Neuronal stem cell (in vitro differentiated cells): ENCODE data around the gene CCND3.

Experiments
- DNase-seq: peaks from one replicate; pipeline ENCODE4 v3.0.0-alpha.2; 2013; ENCODE audit warnings: low spot score
- H2AFZ ChIP-seq: one replicate; pipeline ENCODE4 v1.6.1; 2013; ENCODE audit warnings: mild to moderate bottlenecking, low read length, inconsistent platforms
- H2AK5ac ChIP-seq: 2 replicates; pipeline ENCODE4 v1.6.1; 2013; ENCODE audit warnings: low read depth, mild to moderate bottlenecking, inconsistent platforms, low read length, moderate library complexity, mixed read lengths
- H2BK120ac ChIP-seq: 2 replicates; pipeline ENCODE4 v1.6.1; 2013; ENCODE audit warnings: low read depth, mild to moderate bottlenecking, inconsistent platforms, low read length, moderate library complexity, mixed read lengths
- H2BK12ac ChIP-seq: one replicate; pipeline ENCODE4 v1.6.1; 2013; ENCODE audit warnings: low read length, inconsistent platforms
- H2BK15ac ChIP-seq: 2 replicates; pipeline ENCODE4 v1.6.1; 2013; ENCODE audit warnings: mild to moderate bottlenecking, low read length, inconsistent platforms, mixed read lengths
- H2BK5ac ChIP-seq: one replicate; pipeline ENCODE4 v1.6.1; 2013; ENCODE audit warnings: inconsistent platforms, mild to moderate bottlenecking, low read length, moderate library complexity
- H3K14ac ChIP-seq: one replicate; pipeline ENCODE4 v1.6.1; 2013; ENCODE audit warnings: low read length, inconsistent platforms
- H3K18ac ChIP-seq: 2 replicates; pipeline ENCODE4 v1.6.1; 2013; ENCODE audit warnings: low read length, inconsistent platforms
- H3K23ac ChIP-seq: 2 replicates; pipeline ENCODE4 v1.6.1; 2013; ENCODE audit warnings: low read depth, mild to moderate bottlenecking, mixed read lengths, low read length, inconsistent platforms; ENCODE audit not compliant: poor library complexity
- H3K27ac ChIP-seq: replicated peaks from 3 replicates; pipeline ENCODE4 v1.5.1; 2013; ENCODE audit warnings: low read length, inconsistent platforms
- H3K27me3 ChIP-seq, 3 experiments: 2 replicates each; pipeline ENCODE4 v1.6.1; 2013; ENCODE audit warnings: low read length in 3 of 3, mild to moderate bottlenecking in 2 of 3, inconsistent platforms in 1 of 3, low read depth in 1 of 3, mixed read lengths in 1 of 3, moderate library complexity in 1 of 3; ENCODE audit not compliant: control insufficient read depth in 3 of 3, insufficient read depth in 3 of 3
- H3K36me3 ChIP-seq, 2 donors: replicated peaks in 1 of 2; 2 replicates each; pipeline ENCODE4 v1.6.1; 2013; ENCODE audit warnings: low read length in 2 of 2; ENCODE audit not compliant: control insufficient read depth in 2 of 2, insufficient read depth in 2 of 2
- H3K4ac ChIP-seq: 2 replicates; pipeline ENCODE4 v1.6.1; 2013; ENCODE audit warnings: inconsistent platforms, mild to moderate bottlenecking, low read length, moderate library complexity
- H3K4me1 ChIP-seq, 2 donors: 1 replicate in 1 of 2; 2 replicates in 1 of 2; pipeline ENCODE4 v1.6.1; 2013; ENCODE audit warnings: low read length in 2 of 2, low read depth in 1 of 2; ENCODE audit not compliant: control insufficient read depth in 2 of 2, insufficient read depth in 1 of 2
- H3K4me2 ChIP-seq: one replicate; pipeline ENCODE4 v1.6.1; 2013; ENCODE audit warnings: mild to moderate bottlenecking, low read length, inconsistent platforms; ENCODE audit not compliant: insufficient read depth, poor library complexity, severe bottlenecking
- H3K4me3 ChIP-seq, 2 donors: 2 replicates each; pipeline ENCODE4 v1.5.1; 2013; ENCODE audit warnings: low read length in 2 of 2, mild to moderate bottlenecking in 2 of 2, inconsistent platforms in 1 of 2, moderate library complexity in 1 of 2
- H3K79me1 ChIP-seq: one replicate; pipeline ENCODE4 v1.6.1; 2013; ENCODE audit warnings: low read depth, mild to moderate bottlenecking, inconsistent platforms, low read length, moderate library complexity
- H3K9ac ChIP-seq: one replicate; pipeline ENCODE4 v1.6.1; 2013; ENCODE audit warnings: mild to moderate bottlenecking, low read depth, low read length, inconsistent platforms; ENCODE audit not compliant: poor library complexity
- H3K9me3 ChIP-seq, 2 donors: replicated peaks in 1 of 2; 2 replicates each; pipeline versions ENCODE3 to v1.6.1; 2013; ENCODE audit warnings: low read length in 2 of 2, mild to moderate bottlenecking in 2 of 2, inconsistent platforms in 1 of 2, low read depth in 1 of 2, mixed read lengths in 1 of 2, moderate library complexity in 1 of 2; ENCODE audit not compliant: control insufficient read depth in 2 of 2, insufficient read depth in 1 of 2
- H4K8ac ChIP-seq: one replicate; pipeline ENCODE4 v1.6.1; 2013; ENCODE audit warnings: low read depth, mild to moderate bottlenecking, inconsistent platforms, low read length, moderate library complexity
- H4K91ac ChIP-seq: one replicate; pipeline ENCODE4 v1.6.1; 2013; ENCODE audit warnings: low read length, low read depth, mild to moderate bottlenecking, inconsistent platforms; ENCODE audit not compliant: poor library complexity
- WGBS, 2 donors: extraction: QIAGEN DNeasy Blood & Tissue Kit; methylation state at CpG; one replicate each; pipeline ENCODE4 v1.1.7; 2013; ENCODE audit warnings: missing lambda C conversion rate in 2 of 2, mixed read lengths in 1 of 2; ENCODE audit not compliant: insufficient read length in 2 of 2, insufficient replicate concordance in 1 of 2; ENCODE audit errors: extremely low coverage in 2 of 2; 5-methylcytosine and 5-hydroxymethylcytosine counted together

Gene CCND3

GRCh38 chr6:41940759-41941279, 789 bp downstream of the CCND3 start:
- no peak for DNase-seq

GRCh38 chr6:41939848-41940758, 1.5 kb downstream of the CCND3 start:
- no peak for DNase-seq

More at GRCh38 chr6:41940759-41941279, 789 bp downstream of the CCND3 start:
- no peak overlapping the region for H4K8ac ChIP-seq
- peak overlapping the region; percentile 93 for H3K9ac ChIP-seq
- H2AK5ac ChIP-seq, result peak overlapping the region; percentile 47
- H3K18ac ChIP-seq, result peak overlapping the region; percentile 89
- peak overlapping the region; percentile 93 for H2BK5ac ChIP-seq
- H2BK120ac ChIP-seq, result no peak overlapping the region
- H3K27ac ChIP-seq, result no peak overlapping the region
- H3K4me1 ChIP-seq, result peaks cover 18 to 21% of the 10 kb centered on the region in 2 donors
- H3K4me2 ChIP-seq, result peak overlapping the region; percentile 100
- no peak overlapping the region for H4K91ac ChIP-seq
- H3K36me3 ChIP-seq, result peaks cover 4 to 27% of the 10 kb centered on the region in 2 donors
- no peak overlapping the region for H2BK12ac ChIP-seq
- peak overlapping the region; percentile 92 to 96 for H3K4me3 ChIP-seq
- H3K23ac ChIP-seq, result peak overlapping the region; percentile 95
- H2AFZ ChIP-seq, result peak overlapping the region; percentile 96
- peaks cover 6% of the 10 kb centered on the region for H3K79me1 ChIP-seq
- H3K4ac ChIP-seq, result no peak overlapping the region
- peak overlapping the region; percentile 85 for H3K14ac ChIP-seq
- H2BK15ac ChIP-seq, result peak overlapping the region; percentile 35
- no CpG with 5 or more reads among the region's 38 CpGs for WGBS, 2 donors
- H3K27me3 ChIP-seq, result no peaks in the 10 kb centered on the region
- no peaks in the 10 kb centered on the region for H3K9me3 ChIP-seq

GRCh38 chr6:41939176-41939847, 2.3 kb downstream of the CCND3 start:
- no peak overlapping the region for H4K91ac ChIP-seq
- H3K18ac ChIP-seq, result no peak overlapping the region
- H3K79me1 ChIP-seq, result peaks cover 6% of the 10 kb centered on the region
- H2BK15ac ChIP-seq, result no peak overlapping the region
- no peaks in the 10 kb centered on the region for H3K27me3 ChIP-seq
- no peak overlapping the region for H2BK120ac ChIP-seq
- H3K23ac ChIP-seq, result no peak overlapping the region
- H3K9me3 ChIP-seq, result no peaks in the 10 kb centered on the region
- no peak overlapping the region for H2BK12ac ChIP-seq
- H4K8ac ChIP-seq, result no peak overlapping the region
- H3K4me3 ChIP-seq, result no peak overlapping the region
- no peak overlapping the region for H2AK5ac ChIP-seq
- peak overlapping the region; percentile 39 for H3K27ac ChIP-seq
- H3K4me2 ChIP-seq, result no peak overlapping the region
- no peak overlapping the region for H2BK5ac ChIP-seq
- no peak overlapping the region for H3K14ac ChIP-seq
- peak; percentile 29 for DNase-seq
- H3K4ac ChIP-seq, result no peak overlapping the region
- H2AFZ ChIP-seq, result peak overlapping the region; percentile 0
- H3K36me3 ChIP-seq, result peaks cover 15 to 42% of the 10 kb centered on the region in 2 donors
- H3K4me1 ChIP-seq, result peaks cover 18 to 21% of the 10 kb centered on the region in 2 donors
- WGBS, 2 donors, result no CpG with 5 or more reads among the region's 11 CpGs
- H3K9ac ChIP-seq, result peak overlapping the region; percentile 73

More at GRCh38 chr6:41939848-41940758, 1.5 kb downstream of the CCND3 start:
- H2BK5ac ChIP-seq, result peak overlapping the region; percentile 93
- H2BK15ac ChIP-seq, result peak overlapping the region; percentile 18
- H2BK12ac ChIP-seq, result no peak overlapping the region
- no peak overlapping the region for H2BK120ac ChIP-seq
- H3K27ac ChIP-seq, result peak overlapping the region; percentile 39
- H4K8ac ChIP-seq, result no peak overlapping the region
- peaks cover 9 to 34% of the 10 kb centered on the region in 2 donors for H3K36me3 ChIP-seq
- no peaks in the 10 kb centered on the region for H3K27me3 ChIP-seq
- H2AFZ ChIP-seq, result peak overlapping the region; percentile 96
- H3K9me3 ChIP-seq, result no peaks in the 10 kb centered on the region
- H3K18ac ChIP-seq, result peak overlapping the region; percentile 89
- H3K9ac ChIP-seq, result peak overlapping the region; percentile 83
- peaks cover 18 to 21% of the 10 kb centered on the region in 2 donors for H3K4me1 ChIP-seq
- H3K23ac ChIP-seq, result peak overlapping the region; percentile 95
- peaks cover 6% of the 10 kb centered on the region for H3K79me1 ChIP-seq
- peak overlapping the region; percentile 92 to 96 for H3K4me3 ChIP-seq
- no peak overlapping the region for H4K91ac ChIP-seq
- H3K4ac ChIP-seq, result no peak overlapping the region
- no CpG with 5 or more reads among the region's 27 CpGs for WGBS, 2 donors
- peak overlapping the region; percentile 100 for H3K4me2 ChIP-seq
- peak overlapping the region; percentile 47 for H2AK5ac ChIP-seq
- peak overlapping the region; percentile 73 for H3K14ac ChIP-seq
